COLO829 (cell line): ENCODE results near the gene LRRC9.
"Not testable (repeated sequence)": the region's sequence is repeated elsewhere in the genome, so short reads cannot be mapped to it uniquely, and the experiment has no call there.

Experiments used
- DNase-seq: peaks from one replicate; pipeline ENCODE4 v3.0.0; 2012; ENCODE audit warnings: low spot score

Gene LRRC9

DNA sequence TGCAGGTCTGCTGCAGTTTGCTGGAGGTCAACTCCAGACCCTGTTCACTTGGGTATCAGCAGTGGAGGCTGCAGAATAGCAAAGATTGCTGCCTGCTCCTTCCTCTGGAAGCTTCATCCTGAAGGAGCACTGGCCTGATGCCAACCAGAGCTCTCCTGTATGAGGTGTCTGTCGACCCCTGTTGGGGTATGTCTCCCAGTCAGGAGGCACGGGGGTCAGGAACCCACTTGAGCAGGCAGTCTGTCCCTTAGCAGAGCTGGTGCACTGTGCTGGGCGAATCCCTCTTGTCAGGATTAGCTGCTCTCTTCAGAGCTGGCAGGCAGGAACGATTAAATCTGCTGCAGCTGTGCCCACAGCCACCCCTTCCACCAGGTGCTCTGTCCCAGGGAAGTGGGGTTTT lies 37.9 kb downstream of the LRRC9 start:
- DNase-seq, result not testable (repeated sequence)

DNA sequence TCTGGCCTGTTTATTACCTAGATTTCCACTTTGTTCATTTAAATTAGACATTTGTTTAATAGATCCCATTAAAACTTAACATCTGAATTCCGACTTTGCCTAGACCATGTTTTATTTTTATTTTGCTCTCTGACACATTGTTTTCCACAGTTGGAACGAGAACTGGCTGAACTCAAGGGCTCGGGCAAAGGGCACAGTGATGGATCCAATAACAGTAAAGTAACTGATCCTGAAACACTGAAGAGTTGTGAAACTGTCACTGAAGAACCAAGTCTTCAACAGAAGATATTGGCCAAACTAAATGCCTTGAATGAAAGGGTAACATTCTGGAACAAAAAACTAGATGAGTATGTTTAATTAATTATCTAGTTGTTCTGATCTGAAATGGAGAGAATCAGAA lies 39.7 kb downstream of the LRRC9 start:
- DNase-seq, result no peak

DNA sequence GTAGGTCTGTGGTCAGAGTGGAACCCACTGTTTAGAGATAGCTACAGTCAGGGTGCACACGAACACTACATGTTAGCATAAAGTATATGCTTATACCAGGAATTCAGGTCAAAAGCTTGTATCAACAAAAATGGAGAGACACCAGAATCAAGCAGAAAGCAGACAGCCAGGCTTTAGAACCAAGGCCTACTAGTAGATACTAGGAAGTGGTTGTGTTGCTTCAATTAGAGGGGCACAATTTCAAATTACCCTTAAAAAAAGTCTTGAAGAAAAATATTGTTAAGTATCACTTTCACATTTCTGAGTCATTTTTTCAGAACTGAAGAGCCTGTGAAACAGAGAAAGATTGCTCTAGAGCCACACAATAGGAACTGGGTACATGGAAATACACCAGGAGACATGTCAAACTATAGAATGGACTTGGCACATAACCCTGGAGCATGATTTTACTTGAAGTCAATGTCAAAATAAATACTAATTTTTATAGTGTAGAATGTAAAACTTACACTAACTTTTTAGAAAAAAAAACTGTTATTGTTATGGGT lies 41.6 kb downstream of the LRRC9 start:
- DNase-seq, result no peak

DNA sequence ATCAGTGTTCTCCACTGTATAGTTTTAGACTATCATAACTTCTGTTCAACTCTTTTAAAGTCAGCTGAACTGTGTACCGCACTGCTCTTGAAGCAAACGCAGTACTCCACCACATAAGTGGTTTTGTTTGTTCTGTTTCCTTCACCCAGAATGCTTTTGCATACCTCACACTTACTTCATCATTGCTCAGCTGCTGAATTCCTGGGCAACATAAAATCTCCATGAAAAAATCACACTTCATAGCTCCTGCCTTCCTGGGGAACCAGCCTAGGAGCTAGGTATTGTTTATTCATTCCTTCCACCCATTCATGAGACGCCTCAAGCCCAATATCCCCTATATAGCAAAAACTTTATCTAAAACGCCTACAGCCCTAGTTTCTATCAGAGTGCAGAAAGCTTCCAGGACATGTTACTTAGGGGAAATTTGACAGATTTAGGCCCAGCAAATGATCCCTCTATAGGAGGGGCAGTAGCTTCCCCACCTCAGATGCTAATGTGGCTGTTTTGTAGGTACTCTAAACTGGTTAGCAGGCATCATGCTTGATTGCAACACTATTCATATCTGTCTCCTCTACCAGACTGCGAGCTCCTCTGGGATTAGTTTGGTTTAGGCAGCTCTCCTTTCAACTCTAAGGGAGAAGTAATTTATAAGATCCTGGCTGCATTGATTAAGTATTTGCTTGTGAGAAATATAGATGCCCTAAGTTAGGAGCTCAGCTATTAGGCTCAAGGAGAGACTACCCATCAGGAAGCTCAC lies 44.5 kb downstream of the LRRC9 start:
- no peak for DNase-seq

DNA sequence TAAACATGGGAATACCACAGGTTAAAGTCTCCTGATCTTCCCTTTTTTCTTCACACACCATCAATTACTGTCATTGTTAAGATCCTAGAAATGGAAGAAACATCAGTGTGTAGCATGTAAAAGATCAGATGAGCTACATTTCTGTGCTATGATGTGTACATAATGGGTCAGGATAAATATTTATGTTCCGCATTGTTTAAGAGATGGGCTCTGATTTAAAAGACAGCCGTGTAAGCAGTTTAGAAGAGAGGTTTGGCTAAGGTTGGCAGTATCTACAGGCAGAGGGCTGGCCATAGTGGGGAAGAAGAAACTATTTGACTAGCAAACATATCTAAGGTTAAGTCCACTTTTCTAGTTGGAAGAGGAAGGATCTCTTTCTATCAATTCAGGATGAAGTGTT lies 49.4 kb downstream of the LRRC9 start:
- no peak for DNase-seq

DNA sequence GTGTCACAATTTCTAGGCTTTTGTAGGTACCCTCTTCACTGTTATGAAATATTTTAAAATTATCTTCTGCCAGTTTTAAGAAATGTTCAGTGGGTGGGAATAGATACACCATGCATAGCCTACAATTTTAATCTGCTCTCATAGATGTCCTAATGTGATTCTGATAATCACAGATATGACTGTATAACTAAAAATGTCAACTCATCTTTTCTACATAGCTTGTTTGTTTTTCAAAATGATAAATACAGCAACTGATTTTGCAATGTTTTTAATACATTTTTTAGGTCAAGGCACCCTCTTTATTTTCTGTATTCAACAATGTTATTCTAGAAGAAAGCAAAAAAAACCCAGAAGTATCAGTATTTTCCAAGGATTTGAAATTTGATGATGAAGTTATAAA lies 61.6 kb downstream of the LRRC9 start:
- no peak for DNase-seq

DNA sequence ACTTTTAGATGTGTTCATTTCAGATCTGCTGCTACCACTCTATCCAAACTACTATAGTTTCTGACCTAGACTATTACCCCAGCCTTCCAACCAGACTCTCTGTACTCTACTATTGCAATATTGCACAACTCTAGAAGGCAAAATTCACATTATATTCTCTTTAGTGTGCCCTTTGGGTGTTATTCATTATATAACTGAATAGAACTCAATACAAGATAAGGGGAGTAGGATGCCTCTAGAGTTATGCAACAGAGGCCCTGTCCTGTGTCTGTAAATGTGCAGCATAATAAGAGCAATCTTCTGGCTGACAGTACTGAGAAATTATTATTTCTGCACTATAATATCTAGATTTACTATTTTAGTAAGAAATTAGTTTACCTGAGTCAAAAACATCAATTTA lies 63.1 kb downstream of the LRRC9 start:
- no peak for DNase-seq

GRCh38 chr14:59986556-59987059 lies 66.7 kb downstream of the LRRC9 start:
- no peak for DNase-seq

- DNase-seq, result peak; percentile 25
Measured at GRCh38 chr14:59997449-59997848, 77.5 kb downstream of the LRRC9 start.

GRCh38 chr14:59997966-59998365 lies 78.0 kb downstream of the LRRC9 start:
- no peak for DNase-seq

DNA sequence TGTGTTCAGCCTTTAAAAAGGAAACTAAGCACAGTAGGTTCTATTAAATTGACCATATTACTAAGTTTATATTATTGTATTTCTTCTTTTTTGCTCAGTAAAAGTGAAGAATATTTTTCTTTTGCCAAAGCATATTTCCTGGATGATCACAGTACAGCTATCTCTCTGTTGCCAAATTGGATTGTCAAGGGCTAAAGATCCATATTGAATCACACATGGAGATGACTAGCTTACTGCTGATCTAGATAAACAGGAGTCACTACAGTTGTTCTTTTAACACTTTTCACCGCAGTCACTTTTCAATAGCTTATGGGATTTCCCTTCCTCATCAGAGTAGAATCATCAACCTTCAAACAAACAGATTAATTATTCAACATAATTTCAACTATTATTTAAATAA lies 78.6 kb downstream of the LRRC9 start:
- DNase-seq, result no peak

DNA sequence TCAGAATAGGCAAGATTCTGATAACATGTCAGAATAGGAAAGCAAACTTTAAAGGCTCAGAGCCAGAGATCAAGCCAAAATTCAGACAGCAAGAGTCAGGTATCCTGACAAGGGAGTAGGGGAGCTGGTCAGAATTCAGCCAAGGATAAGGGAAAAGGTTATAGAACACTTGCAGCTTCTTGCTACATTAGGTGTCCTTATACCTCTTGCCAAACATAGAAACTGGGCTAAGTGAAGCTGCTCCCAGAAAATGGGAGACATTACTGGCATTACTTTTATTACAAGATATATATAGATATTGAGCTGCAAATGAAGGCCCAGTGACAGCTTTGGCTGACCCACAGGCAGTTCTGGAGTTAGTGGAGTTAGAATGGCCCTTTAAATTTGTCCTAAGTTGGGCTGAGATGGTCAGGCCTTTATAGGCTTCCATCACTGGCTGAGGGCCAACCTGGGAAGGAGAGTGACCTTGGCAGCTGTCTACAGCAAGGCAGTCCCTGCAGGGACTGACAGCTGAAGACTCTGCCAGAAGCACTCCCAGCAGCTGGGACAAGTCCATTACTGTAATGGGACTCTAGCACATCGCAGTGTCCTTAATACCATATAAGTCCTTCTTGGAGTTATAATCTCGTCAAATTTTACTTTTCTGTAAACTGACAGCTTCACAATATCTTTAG lies 83.0 kb downstream of the LRRC9 start:
- DNase-seq, result no peak

DNA sequence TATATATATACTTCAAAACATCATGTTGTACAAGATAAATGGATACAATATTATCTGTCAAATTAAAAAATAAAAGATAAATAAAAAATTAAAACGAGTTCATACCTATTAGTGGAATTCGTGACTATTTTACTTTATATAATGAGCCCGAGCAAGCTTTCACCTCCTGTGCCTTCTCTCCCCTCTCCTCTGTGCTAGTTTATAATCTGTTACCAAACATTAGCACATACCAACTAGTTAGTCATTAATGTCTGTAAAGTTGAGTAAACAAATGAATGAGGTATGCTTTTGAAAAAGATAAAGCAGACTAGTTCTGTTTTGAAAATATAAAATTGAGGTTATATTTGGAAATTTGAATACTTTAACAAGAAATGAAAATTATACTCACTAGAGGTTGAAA lies 84.0 kb downstream of the LRRC9 start:
- DNase-seq, result no peak

DNA sequence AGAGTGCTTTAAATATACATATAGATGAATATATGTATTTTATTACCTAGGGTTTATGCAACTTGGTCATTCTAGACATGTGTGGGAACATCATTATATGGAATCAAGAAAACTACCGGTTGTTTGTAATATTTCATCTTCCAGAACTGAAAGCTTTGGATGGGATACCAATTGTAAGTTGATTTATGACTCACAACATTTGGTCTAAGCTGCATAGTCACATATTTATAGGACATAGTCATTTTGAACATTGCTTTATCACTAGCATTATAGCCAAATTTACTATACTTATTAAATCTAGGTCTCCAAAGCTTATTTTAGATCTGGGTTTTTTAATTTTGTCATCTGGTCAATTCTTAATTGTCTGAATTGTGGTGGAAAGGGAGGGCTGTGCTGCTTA lies 88.1 kb downstream of the LRRC9 start:
- no peak for DNase-seq

DNA sequence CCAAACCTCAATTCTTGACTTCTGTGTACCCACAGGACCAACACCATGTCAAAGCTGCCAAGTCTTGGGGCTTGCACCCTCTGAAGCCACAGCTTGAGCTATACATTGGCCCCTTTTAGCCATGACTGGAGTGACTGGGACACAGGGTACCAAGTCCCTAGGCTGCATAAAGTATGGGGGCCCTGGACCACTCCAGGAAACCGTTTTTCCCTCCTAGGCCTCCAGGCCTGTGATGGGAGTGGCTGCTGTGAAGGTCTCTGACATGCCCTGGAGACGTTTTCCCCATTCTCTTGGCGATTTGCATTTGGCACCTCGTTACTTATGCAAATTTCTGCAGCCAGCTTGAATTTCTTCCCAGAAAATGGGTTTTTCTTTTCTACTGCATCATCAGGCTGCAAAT lies 90.3 kb downstream of the LRRC9 start:
- DNase-seq, result not testable (repeated sequence)

GRCh38 chr14:60014402-60014801 lies 94.5 kb downstream of the LRRC9 start:
- DNase-seq, result no peak

GRCh38 chr14:60021619-60022018 lies 101.7 kb downstream of the LRRC9 start:
- no peak for DNase-seq

DNA sequence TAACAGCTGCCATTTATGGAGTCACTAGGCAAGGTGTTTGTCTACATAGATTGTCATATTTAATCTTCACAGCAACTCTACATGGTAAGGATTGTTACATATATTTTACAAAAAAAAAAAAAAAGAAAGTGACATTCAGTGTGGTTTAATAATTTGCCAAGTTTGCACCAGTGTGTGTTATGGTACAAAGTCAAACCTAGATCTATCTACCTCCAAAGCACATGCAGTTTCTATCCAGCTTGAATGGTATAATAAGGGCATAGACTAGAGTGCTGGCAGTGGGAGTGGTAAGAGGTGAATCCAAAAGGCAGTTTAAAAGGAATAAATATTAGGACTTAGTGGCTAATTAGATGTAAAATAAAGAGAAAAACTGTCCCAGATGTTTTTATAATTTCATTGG lies 105.6 kb downstream of the LRRC9 start:
- no peak for DNase-seq

DNA sequence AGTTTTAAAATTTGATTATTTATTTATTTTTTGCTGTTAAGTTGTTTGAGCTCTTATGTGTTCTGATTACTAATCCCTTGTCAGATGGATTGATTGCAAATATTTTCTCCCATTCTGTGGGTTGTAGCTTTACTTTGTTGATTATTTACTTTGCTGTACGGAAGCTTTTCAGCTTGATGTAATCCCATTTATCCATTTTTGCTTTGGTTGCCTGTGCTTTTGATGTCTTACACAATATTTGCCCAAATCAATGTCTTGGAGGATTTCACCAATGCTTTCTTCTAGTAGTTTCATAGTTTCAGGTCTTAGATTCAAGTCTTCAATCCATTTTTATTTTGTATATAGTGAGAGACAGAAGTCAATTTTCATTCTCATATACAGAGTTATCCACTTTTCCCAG lies 115.2 kb downstream of the LRRC9 start:
- DNase-seq, result no peak

GRCh38 chr14:60047976-60048375 lies 128.0 kb downstream of the LRRC9 start:
- DNase-seq, result not testable (repeated sequence)

DNA sequence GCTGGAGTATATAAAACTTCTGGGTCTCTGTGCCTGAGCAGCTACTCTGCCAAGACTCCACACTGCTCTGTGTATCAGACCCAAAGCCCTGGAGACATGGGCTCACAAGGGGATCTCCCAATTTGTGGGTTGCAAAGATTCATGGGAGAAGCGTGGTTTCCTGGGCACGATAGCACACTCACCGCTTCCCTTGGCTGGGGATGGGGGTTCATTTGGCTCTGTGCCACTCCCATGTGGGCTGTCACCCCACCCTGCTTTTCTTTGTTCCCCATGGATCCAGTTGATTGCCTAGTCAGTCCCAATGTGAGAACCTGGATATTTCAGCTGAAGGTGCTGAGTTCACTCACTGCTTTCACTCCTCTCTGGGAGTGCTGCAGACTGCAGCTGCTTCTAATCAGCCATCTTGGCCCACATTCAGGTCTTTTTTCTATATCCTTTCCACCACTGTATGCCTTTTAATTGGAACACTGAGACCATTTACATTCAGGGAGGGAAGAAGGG lies 131.8 kb downstream of the LRRC9 start:
- no peak for DNase-seq

- DNase-seq, result no peak
Measured at GRCh38 chr14:60058087-60058486, 138.1 kb downstream of the LRRC9 start.

GRCh38 chr14:60061371-60061770 lies 141.4 kb downstream of the LRRC9 start:
- DNase-seq, result no peak
